T1000 (cell line): ENCODE measurements around the gene KCNK5.

Experiments
- DNase-seq: peaks from one replicate; lab custom pipeline; 2025; ENCODE audit warnings: mixed read lengths; lab: John Stamatoyannopoulos, UW

Gene KCNK5

GRCh38 chr6:39228992-39229767 lies at the start of gene KCNK5:
Gene KCNK5, minus strand, starts transcription at chr6:39229475. Its CDS starts 364 bp downstream, at chr6:39229111.
- no peak for DNase-seq

DNA sequence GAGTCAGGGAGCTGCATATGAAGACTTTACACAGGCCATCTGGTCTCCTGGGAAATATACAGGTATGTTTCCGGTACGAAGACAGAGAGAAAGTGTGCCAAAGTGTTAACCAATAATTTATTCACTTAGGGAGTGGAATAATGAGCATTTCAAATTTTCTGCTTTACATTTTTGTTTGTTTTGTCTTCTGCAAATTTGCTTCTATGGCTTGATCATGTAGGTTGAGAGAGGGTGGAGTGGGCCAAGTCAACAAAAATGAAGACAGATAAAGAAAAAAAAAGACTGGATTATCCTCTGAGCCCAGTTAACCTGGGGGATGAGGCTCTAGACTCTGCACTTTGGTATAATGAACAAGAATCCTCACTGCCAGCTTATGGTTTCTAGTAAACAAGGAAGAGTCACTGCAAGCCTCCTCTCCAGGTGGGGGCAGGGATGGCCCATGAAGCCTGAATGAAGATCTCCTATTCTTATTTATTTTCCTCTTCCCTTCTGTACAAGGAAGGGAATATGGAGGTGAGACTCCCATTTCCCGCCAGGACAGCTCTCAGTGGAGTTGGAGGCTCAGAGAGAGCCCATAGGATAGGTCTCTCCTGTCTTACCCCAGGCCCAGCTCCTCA lies 47.2 kb upstream of the KCNK5 start:
- DNase-seq: no peak

- no peak for DNase-seq
These were observed 45.6 kb upstream of the KCNK5 start for GRCh38 chr6:39274903-39275302.

DNA sequence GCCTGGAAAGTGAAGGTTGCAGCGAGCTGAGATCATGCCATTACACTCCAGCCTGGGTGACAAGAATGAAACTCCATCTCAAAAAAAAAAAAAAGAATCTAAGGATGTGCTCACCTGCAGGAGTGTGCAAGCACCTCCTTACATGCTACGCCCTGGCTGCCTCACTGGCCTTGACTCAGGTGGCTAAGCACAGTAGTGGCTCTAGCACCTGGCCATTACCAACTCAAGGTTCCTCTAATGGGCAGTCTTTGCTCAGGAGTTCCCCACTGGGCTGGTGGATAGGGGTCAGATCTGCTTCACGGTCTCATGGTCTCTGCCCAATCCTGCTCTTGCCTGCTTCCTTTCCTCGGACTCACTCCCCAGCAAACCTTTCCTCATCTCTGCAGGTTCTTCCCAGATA lies 45.2 kb upstream of the KCNK5 start:
- no peak for DNase-seq

- no peak for DNase-seq
These were observed 44.1 kb upstream of the KCNK5 start for GRCh38 chr6:39273406-39273821.

- no peak for DNase-seq
These were observed 40.7 kb upstream of the KCNK5 start for GRCh38 chr6:39269961-39270360.

- DNase-seq: no peak
These were observed 39.4 kb upstream of the KCNK5 start for GRCh38 chr6:39268721-39269120.

DNA sequence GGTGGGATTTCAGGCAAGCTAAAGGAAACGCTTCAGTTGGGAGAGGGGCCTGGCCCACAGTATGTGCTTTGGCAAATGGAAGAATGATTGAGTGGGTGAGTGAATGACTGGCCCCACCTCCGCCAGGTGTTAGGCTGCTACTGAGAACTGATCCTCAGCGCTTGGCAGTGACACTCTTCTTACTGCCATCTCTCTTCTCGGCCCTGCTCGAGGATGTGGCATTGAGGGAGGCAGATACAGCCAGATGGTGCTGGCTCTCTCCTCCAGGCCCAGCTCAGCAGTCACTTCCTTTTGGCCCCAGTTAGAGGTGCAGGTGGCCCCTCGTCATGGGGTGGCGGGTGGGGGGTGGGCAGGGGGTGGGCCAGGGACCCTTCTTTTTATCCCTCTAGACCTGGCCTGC lies 38.9 kb upstream of the KCNK5 start:
- no peak for DNase-seq

DNA sequence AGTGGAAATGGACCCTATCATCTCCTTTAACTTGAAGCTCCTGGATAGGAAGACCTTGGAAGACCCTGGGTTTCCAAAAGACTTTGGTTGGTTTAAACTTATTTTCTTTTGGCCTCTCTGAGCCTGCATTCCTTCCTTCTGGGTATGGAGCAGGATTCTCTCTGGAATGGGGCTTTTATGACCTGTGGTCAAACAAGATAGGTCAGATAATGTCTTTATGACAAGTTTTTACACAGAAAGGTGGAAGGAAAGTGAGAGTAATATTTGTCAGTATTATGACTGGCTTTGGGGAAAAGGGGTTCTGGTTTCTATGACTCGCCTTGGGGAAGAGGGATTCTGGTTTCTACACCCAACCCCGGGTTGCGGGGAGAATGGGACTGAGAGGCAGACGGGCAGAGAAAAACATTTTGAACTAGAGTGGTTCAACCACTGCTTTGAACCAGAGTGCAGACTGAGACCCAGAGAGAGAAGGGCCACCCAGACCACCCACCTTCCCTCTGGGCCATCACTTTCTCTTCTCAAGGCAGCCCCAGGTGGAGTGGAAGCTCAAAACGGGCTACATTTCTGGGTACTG lies 37.6 kb upstream of the KCNK5 start:
- DNase-seq: no peak

- DNase-seq: no peak
These were observed 37.1 kb upstream of the KCNK5 start for GRCh38 chr6:39266375-39266774.

DNA sequence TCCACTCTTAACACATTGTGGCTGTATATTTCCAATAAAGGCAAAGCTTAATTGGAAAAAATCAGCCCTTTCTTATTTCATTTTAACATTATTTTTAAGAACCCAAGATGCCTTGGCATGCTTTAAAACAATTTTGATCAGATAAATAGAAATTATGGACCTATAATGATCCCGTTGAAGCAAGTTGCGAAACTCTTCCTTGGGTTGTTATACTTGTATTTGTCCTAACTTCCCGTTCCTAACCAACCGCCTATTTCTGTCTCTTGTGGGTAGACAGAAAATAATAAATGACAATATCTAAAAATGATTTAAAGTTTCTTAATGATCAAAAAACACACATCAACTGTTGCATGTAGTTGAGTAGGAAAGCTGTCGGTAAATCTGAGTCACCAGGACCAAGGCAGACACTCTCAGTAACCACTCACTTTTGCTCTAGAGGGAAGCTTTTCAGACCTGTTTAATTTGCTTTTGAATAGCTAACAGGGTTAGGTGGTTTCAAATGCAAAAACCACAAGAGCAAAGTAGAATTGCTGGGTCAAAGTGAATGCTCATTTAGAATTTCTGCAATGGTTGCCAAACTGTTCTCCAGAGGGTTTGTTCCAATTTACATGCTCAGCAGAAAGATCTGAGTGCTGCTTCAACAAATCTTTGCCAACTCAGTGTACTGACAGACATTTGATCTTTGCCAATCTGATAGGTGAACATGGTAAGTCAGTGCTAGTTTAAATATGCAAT lies 34.2 kb upstream of the KCNK5 start:
- DNase-seq: no peak

- no peak for DNase-seq
These were observed 32.5 kb upstream of the KCNK5 start for GRCh38 chr6:39261751-39262150.

- no peak for DNase-seq
These were observed 31.7 kb upstream of the KCNK5 start for GRCh38 chr6:39260953-39261352.

GRCh38 chr6:39260456-39260855 lies 31.2 kb upstream of the KCNK5 start:
- no peak for DNase-seq

DNA sequence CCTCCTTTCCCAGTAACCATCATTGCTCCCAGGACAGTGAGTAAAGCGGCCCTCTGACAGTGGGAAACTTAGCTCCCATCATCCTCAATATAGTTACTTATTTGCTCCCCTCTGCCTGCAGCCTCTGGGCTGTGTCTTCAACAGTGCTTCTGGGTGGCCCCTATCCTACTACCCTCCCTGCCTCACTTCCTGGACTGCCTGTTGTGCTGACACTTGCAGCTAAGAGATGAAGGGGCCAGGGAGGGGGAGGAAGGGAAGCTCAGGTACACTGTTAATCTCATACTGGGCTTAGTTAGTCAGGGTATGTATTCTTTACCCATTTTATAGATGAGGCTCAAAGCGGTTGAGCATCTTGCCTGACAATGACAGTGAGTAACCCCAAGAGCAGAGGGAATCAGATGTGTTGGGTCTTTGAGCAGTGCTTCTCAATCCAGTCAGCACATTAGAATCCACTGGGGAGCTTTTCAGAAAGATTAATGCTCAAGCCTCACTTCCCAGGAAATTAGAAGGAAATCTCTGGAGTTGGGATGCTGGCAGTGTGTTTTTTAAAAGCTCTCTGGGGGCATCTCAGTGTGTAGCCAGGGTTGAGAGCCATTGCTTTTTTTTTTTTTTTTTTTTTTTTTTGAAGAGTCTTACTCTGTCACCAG lies 27.1 kb upstream of the KCNK5 start:
- DNase-seq: no peak

- no peak for DNase-seq
These were observed 25.8 kb upstream of the KCNK5 start for GRCh38 chr6:39254999-39255535.

- no peak for DNase-seq
These were observed 22.1 kb upstream of the KCNK5 start for GRCh38 chr6:39251406-39251805.

- DNase-seq: no peak
These were observed 21.2 kb upstream of the KCNK5 start for GRCh38 chr6:39250507-39250906.

DNA sequence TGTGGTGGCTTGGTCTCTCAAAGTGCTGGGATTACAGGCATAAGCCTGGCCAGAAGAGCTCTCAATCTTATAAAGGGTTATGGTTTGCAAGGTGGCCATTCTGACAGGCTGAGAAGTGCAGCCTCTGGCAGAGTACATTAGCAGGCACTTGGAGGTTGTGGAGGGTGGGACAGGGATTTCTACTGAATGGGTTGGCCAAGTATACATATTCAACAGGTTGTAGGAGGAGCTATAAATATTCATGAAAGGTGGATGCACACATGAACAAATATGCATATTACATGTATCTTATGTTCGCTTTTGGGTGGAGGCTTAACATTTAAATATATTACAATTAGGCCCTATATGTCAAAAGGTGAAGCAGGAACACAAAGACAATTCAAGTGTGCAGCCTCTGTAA lies 20.0 kb upstream of the KCNK5 start:
- DNase-seq: no peak

DNA sequence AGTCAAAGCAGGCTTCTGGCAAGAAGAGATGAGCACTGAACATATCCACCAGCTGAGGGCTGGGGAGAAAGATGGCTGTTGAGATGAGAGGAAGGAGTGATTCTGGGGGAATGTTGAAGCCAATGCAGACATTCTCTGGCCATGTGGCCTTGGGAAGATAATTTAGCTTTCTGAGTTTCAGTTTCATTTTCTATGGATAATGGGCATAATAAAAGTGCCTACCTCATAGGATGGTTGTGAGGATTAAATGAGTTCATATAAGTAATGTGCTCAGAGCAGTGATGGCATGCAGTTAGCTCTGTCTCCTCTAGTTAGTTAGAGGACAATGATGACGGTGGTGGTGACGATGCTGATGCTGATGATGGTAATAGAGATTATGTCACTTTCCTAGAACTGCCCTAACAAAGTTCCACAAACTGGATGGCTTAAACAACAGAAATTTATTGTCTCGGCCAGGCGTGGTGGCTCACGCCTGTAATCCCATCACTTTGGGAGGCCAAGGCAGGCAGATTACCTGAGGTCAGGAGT lies 18.5 kb upstream of the KCNK5 start:
- DNase-seq: no peak

GRCh38 chr6:39243809-39244208 lies 14.5 kb upstream of the KCNK5 start:
- no peak for DNase-seq
